ENCODE data around the gene CNOT4.
A peak's percentile ranks its signal among the peaks of the same experiment; 100 is the strongest.

Gene CNOT4, protein sequence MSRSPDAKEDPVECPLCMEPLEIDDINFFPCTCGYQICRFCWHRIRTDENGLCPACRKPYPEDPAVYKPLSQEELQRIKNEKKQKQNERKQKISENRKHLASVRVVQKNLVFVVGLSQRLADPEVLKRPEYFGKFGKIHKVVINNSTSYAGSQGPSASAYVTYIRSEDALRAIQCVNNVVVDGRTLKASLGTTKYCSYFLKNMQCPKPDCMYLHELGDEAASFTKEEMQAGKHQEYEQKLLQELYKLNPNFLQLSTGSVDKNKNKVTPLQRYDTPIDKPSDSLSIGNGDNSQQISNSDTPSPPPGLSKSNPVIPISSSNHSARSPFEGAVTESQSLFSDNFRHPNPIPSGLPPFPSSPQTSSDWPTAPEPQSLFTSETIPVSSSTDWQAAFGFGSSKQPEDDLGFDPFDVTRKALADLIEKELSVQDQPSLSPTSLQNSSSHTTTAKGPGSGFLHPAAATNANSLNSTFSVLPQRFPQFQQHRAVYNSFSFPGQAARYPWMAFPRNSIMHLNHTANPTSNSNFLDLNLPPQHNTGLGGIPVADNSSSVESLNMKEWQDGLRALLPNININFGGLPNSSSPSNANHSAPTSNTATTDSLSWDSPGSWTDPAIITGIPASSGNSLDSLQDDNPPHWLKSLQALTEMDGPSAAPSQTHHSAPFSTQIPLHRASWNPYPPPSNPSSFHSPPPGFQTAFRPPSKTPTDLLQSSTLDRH

GRCh38 chr7:135509839-135510591 is at the start of gene CNOT4:
Gene CNOT4, minus strand, starts transcription at chr7:135510102. Its CDS starts 71,771 bp downstream, at chr7:135438331.
- peak; percentile 94 to 95 for DNase-seq

- no peak for DNase-seq
Measured at GRCh38 chr7:135558881-135559280, 49.0 kb upstream of the CNOT4 start.

DNA sequence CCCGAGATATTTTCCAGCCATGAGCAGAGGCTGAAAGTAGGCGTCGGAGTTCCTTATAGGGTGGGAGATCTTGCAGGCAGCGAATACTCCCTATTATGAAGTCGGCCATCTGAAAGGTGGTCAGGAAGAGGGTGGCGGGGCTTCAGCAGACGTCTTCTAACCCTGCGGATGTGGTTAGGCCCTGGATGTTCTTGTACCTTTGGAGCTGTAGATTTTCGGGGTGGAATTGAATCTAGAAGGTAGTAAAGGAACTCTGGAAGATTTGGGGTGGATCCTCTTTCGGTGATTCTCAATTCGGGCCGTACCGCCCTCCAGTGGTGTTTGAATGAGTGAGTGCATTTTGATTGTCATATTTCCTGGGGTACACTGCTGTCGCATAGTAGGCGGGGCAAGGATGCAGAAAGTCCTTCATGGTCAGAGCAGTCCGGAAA is 48.5 kb upstream of the CNOT4 start:
- DNase-seq, result peak; percentile 85 to 87

- DNase-seq, result peak; percentile 87 to 92
Measured at GRCh38 chr7:135557455-135558336, 47.8 kb upstream of the CNOT4 start, which contains the start of gene NUP205. Gene NUP205, plus strand, starts transcription at chr7:135557917. Its CDS starts 28 bp downstream, at chr7:135557945.

DNA sequence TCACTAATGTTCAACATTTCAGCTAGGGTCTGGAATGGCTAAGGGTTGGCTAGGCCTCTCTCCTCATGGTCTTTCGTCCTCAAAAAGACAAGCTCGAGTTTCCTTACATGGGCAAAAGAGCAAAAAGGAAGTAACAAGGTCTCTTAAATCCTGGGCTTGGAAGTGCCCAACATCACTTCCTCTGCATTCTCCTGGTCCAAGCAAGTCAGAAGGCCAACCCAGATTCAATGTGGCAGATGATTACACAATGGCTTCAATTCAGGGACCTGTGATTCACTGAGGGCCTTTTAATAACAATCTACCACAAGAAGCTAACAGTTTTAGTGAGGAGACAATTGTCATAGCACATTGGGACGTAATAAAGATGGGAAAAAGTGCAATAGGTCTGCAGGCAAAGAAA is 43.4 kb upstream of the CNOT4 start:
- peak in 1 of 2 experiments; percentile 12 for DNase-seq

DNA sequence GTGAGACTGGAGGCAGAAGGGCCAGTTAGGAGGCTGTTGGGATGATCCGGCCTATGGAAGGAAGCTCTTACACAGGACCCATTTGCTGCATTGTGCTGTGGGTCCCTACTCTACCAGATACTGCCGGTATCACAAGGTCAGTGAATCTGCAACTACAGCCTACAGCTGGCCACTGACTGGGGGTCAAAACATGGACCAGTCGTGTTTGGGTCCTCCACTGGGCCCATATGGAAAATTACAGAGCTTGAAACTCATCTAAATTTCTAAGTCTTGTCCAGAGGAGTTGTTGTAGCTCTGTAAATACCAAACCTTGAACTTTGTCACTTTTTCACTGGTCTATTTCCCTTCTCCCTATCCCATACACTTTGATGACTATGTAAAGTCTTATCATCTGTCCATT is 42.2 kb upstream of the CNOT4 start:
- DNase-seq, result no peak

GRCh38 chr7:135550196-135550595 is 40.3 kb upstream of the CNOT4 start:
- no peak for DNase-seq

DNA sequence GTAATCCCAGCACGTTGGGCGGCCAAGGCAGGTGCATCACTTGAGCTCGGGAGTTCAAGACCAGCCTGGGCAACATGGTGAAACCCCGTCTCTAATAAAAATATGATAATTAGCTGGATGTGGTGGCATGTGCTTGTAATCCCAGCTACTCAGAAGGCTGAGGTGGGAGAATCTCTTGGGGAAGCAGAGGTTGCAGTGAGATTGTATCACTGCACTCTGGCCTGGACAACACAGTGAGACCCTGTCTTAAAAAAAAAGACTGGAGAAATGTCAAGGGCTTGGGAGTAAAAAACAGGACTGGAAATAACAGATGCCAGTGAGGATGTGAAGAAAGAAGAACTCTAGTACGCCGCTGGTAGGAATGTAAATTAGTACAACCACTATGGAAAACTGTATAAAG is 31.1 kb upstream of the CNOT4 start:
- no peak for DNase-seq

- no peak for DNase-seq
Measured at GRCh38 chr7:135539629-135540028, 29.7 kb upstream of the CNOT4 start.

DNA sequence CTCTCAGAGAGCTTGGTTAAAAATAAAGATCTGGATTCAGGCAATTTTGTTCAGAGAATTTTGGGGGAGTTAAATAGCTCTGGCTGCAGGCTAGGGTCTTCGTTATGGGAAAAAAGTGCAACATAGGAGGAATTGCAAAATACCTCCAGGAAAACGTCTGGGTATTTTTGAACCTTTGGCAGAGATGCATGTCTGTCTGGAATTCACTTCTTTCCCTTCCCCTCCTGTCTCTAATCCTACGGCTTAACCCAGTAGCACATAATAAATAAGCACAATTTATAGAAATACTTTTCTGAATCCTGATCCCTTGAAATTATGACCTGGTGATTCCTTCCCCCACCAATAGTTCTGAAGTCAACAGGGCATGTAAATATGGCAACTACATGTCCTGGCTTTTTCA is 28.5 kb upstream of the CNOT4 start:
- no peak for DNase-seq

GRCh38 chr7:135537905-135538304 is 28.0 kb upstream of the CNOT4 start:
- DNase-seq, result peak; percentile 34 to 57

DNA sequence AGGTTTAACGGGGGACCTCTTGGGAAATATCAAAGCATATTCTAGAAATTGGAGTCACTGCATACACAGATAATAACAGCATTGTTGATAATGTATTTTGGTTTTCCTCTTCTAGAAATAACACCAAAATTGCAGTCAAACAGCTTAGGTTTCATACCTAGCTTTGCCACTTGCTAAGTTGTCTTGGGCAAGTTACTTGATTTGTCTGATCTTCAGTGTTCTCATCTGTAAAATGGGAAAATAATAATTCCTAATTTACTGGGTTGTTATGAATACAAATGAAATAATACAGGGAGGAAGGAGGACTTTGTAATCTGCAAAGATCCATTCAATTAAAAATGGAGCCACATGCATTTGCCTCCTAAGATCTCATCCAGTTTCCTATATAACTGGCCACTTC is 27.6 kb upstream of the CNOT4 start:
- no peak for DNase-seq

DNA sequence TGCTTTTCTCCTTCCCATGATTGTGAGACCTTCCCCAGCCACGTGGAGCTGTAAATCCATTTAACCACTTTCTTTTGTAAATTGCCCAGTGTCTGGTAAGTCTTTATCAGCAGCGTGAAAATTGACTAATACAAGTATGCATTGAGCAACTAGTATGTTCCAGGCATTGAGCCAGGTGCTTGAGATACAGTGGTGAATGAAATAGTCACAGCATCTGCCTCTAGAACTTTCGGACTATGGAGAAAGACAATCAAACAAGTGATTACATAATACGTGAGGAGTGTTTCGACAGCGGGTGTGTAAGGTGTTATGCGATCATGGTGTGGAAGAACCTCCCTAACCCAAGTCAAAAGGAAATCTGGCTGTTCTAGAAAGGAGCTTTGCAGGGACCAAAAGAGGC is 26.2 kb upstream of the CNOT4 start:
- no peak for DNase-seq

- no peak for DNase-seq
Measured at GRCh38 chr7:135527025-135527424, 17.1 kb upstream of the CNOT4 start.

GRCh38 chr7:135525426-135525825 is 15.5 kb upstream of the CNOT4 start:
- no peak for DNase-seq

- no peak for DNase-seq
Measured at GRCh38 chr7:135523146-135523545, 13.2 kb upstream of the CNOT4 start.

GRCh38 chr7:135522509-135522908 is 12.6 kb upstream of the CNOT4 start:
- DNase-seq, result no peak

- DNase-seq, result no peak
Measured at GRCh38 chr7:135519871-135520270, 10.0 kb upstream of the CNOT4 start.

DNA sequence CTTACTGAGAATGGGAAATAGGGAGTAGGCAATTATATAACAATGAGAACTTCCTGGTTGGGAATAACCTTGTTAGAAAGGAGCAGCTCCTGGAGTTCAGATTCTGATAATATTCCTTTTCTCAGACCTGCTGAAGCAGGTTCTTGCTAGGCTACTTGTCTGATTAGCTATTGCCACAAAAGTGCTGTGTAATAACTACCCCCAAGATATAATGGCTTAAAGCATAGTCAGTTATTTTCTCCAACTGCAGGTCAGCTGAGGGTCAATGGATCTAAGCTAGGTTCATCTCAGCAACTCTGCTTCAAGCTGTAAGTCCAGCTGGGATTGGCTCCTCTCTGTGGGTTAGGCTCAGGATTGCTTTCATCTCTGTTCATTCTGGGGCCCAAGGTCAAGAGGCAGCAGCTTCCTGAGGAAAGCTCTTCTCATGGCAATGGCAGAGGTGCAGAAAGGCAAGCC is 9.4 kb upstream of the CNOT4 start:
- DNase-seq, result no peak

DNA sequence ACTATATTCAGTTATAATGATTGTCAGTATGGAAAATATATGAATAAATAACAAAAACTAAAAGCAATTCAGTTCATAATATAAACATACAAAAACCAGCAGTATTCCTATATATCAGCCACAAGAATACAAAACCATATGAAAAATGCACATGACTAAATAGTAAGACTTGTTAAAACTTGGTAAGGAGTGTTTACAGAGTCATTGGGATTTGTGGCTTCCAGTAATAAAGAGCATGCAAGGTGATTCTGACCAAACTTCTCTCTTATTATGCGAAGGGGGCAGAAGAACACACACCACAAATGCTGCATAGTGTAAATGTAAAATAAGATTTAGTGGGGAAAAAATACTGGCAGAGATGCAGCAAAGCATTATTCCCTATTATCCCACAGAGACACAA is 8.8 kb upstream of the CNOT4 start:
- no peak for DNase-seq

GRCh38 chr7:135517060-135517459 is 7.2 kb upstream of the CNOT4 start:
- no peak for DNase-seq

DNA sequence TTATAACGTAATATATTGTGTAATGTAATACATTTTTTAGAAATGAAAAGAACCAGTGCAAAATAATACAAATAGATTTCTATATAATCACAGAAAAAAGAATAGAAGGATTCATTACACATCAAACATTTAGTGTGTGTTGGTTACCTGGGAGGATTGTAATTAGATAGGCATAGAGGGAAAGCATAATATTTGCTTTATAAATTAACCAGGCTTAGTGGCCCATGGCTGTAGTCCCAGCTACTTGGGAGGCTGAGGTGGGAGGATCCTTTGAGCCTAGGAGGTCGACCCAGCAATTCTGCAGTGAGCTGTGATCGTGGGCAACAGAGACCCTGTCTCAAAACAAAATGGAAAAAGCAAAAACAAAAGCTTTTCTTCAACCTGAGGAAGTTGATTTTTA is 5.0 kb upstream of the CNOT4 start:
- DNase-seq, result no peak
